DND-41 (cell line): Measurements from ENCODE around the gene MCUB.

ENCODE experiments used
- ATAC-seq: fragments of 200-7000 bp; cut with Tn5 transposase; 3 replicates; pipeline ENCODE4 v1.9.1; 2021; ENCODE audit warnings: low read depth; ENCODE audit not compliant: insufficient read depth
- DNase-seq: peaks from one replicate; pipeline ENCODE4 v3.0.0-alpha.2; 2020
- H2AFZ ChIP-seq: 2 replicates; pipeline ENCODE4 v1.6.0; 2012; ENCODE audit warnings: low read depth, low read length
- H3K27ac ChIP-seq: 2 replicates; pipeline ENCODE4 v1.5.1; 2012; ENCODE audit warnings: low read length, inconsistent platforms
- H3K27me3 ChIP-seq: fragments of 200-600 bp; sonication (generic); 2 replicates; pipeline ENCODE4 v1.6.0; 2012; ENCODE audit warnings: low read length, mild to moderate bottlenecking, inconsistent platforms; ENCODE audit not compliant: insufficient read depth, poor library complexity
- H3K36me3 ChIP-seq: 2 replicates; pipeline ENCODE4 v1.5.1; 2012; ENCODE audit warnings: low read length, inconsistent platforms; ENCODE audit not compliant: insufficient read depth
- H3K4me1 ChIP-seq: 2 replicates; pipeline ENCODE4 v1.5.1; 2012; ENCODE audit warnings: mild to moderate bottlenecking, low read length; ENCODE audit not compliant: insufficient read depth
- H3K4me2 ChIP-seq: 2 replicates; pipeline ENCODE4 v1.6.0; 2012; ENCODE audit warnings: mild to moderate bottlenecking, moderate library complexity, low read length, inconsistent platforms; ENCODE audit not compliant: insufficient read depth
- H3K4me3 ChIP-seq, 2 experiments: fragments of 200-600 bp in 1 of 2; shearing (Covaris generic) in 1 of 2; 2 replicates each; pipeline ENCODE4 v1.5.1; 2012 to 2016; ENCODE audit warnings: inconsistent platforms in 2 of 2, low read length in 2 of 2, mild to moderate bottlenecking in 2 of 2, low read depth in 1 of 2, moderate library complexity in 1 of 2
- H3K79me2 ChIP-seq: 2 replicates; pipeline ENCODE4 v1.6.0; 2012; ENCODE audit warnings: low read length, inconsistent platforms; ENCODE audit not compliant: insufficient read depth
- H3K9ac ChIP-seq: 2 replicates; pipeline ENCODE4 v1.6.0; 2012; ENCODE audit warnings: low read depth, mild to moderate bottlenecking, inconsistent platforms, low read length, moderate library complexity
- H3K9me3 ChIP-seq: 2 replicates; pipeline ENCODE4 v1.5.1; 2012; ENCODE audit warnings: low read length, moderate library complexity, mild to moderate bottlenecking, inconsistent platforms; ENCODE audit not compliant: insufficient read depth, severe bottlenecking
- H4K20me1 ChIP-seq: 2 replicates; pipeline ENCODE4 v1.6.0; 2012; ENCODE audit warnings: low read length; ENCODE audit not compliant: insufficient read depth
- CTCF ChIP-seq: IDR thresholded peaks from 2 replicates; pipeline ENCODE4 v1.5.1; 2012; ENCODE audit warnings: borderline replicate concordance, low read length, moderate library complexity, mild to moderate bottlenecking; ENCODE audit not compliant: poor library complexity, severe bottlenecking; ENCODE audit errors: extremely low read depth
- EZH2 ChIP-seq: IDR thresholded peaks from 3 replicates; pipeline ENCODE4 v1.6.1; 2012; ENCODE audit warnings: borderline replicate concordance, low read depth, mild to moderate bottlenecking, moderate library complexity, low read length, inconsistent platforms; ENCODE audit not compliant: severe bottlenecking

The MCUB gene

DNA sequence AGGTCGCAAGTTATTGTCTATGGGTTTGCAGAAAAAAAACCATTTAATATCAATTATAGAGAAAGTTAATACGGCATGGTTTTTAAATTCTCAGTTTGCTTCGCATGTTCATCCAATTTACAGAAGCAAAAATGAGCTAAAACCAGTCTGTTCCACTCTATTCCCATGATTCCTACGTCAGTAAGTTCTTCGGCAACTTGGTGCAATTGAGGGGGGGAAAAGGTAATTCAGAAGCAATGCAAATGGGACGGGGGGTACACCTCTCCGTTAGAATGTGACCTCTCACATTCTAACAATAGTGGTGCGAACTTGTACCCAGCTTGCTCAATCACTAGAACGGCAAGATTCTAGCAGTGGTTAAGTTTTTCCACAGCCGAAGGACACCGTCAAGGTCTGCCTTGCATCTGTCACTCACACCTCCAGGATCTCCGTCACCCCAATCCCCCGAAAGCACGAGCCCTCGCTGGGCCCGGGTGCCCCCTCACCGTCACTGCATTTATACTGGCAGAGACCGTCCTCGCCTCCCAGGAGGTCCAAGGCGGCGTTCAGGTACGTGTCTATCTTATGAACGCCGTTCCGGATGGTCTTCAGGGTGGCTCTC, 169.2 kb downstream of the MCUB start:
- Histone ChIP-seq H3K79me2 (no peaks in the 10 kb centered on the region; the same call in 1 of the 2 replicates), H3K36me3 (no peaks in the 10 kb centered on the region), H3K9ac (peak overlapping the region; percentile 74), H3K9me3 (no peaks in the 10 kb centered on the region), H3K27me3 (no peaks in the 10 kb centered on the region), H4K20me1 (no peaks in the 10 kb centered on the region), H3K4me2 (peak overlapping the region; percentile 99), H3K4me1 (peaks cover 26% of the 10 kb centered on the region), H2AFZ (peak overlapping the region; percentile 97), H3K4me3 (peak overlapping the region; percentile 82 to 98), H3K27ac (peak overlapping the region; percentile 62)
- DNase-seq (no peak), ATAC-seq (no peak)
- TF ChIP-seq EZH2, result no peak
- TF ChIP-seq CTCF, result no peak

GRCh38 chr4:109729718-109730618, 169.9 kb downstream of the MCUB start, which contains the start of gene PLA2G12A:
PLA2G12A (minus strand) TSS chr4:109730070; CDS start chr4:109729809, 261 bp downstream.
- Histone ChIP-seq H3K9me3 (no peaks in the 10 kb centered on the region), H3K79me2 (no peaks in the 10 kb centered on the region; the same call in 1 of the 2 replicates), H4K20me1 (no peaks in the 10 kb centered on the region), H3K4me2 (peak within 1 kb of the TSS; percentile 99), H3K36me3 (no peaks in the 10 kb centered on the region), H3K4me1 (peaks cover 26% of the 10 kb centered on the region), H3K9ac (peak within 1 kb of the TSS; percentile 74), H3K27ac (peak within 1 kb of the TSS; percentile 62), H2AFZ (peak within 1 kb of the TSS; percentile 98), H3K27me3 (no peaks in the 10 kb centered on the region), H3K4me3 (peak within 1 kb of the TSS; percentile 82 to 98)
- peak; percentile 87 for ATAC-seq
- TF ChIP-seq CTCF, result no peak
- no peak for TF ChIP-seq EZH2
- DNase-seq, result peak; percentile 65

- Histone ChIP-seq H3K36me3 (no peaks in the 10 kb centered on the region), H3K4me1 (peaks cover 26% of the 10 kb centered on the region), H3K27me3 (no peaks in the 10 kb centered on the region), H2AFZ (peak overlapping the region; percentile 98), H3K79me2 (no peaks in the 10 kb centered on the region; the same call in 1 of the 2 replicates), H3K9ac (peak overlapping the region; percentile 74), H4K20me1 (no peaks in the 10 kb centered on the region), H3K4me2 (peak overlapping the region; percentile 99), H3K9me3 (no peaks in the 10 kb centered on the region), H3K4me3 (peak overlapping the region in 1 of 2 experiments; percentile 98; a peak in 3 of 4 replicates), H3K27ac (no peak overlapping the region)
- ATAC-seq, result no peak
- no peak for DNase-seq
- TF ChIP-seq CTCF (no peak), EZH2 (no peak)
Measured at GRCh38 chr4:109730619-109731545, 170.8 kb downstream of the MCUB start.
